Fibroblast of skin of abdomen (primary cell): ENCODE data around the gene DHX32.

Experiments
- DNase-seq: peaks from one replicate; pipeline ENCODE4 v3.0.0-alpha.2; 2013

Gene DHX32

GRCh38 chr10:125848857-125849256, 32.2 kb downstream of the DHX32 start:
- no peak for DNase-seq

GRCh38 chr10:125848371-125848770, 32.7 kb downstream of the DHX32 start:
- no peak for DNase-seq

- no peak for DNase-seq
Observed at GRCh38 chr10:125846894-125847293, 34.2 kb downstream of the DHX32 start.

- DNase-seq = no peak
Observed at GRCh38 chr10:125845617-125846016, 35.5 kb downstream of the DHX32 start.

GRCh38 chr10:125844751-125845221, 36.3 kb downstream of the DHX32 start:
- no peak for DNase-seq

GRCh38 chr10:125843603-125844329, 37.3 kb downstream of the DHX32 start:
- DNase-seq = no peak

GRCh38 chr10:125840955-125841354, 40.1 kb downstream of the DHX32 start:
- DNase-seq = no peak

- DNase-seq = no peak
Observed at GRCh38 chr10:125840406-125840805, 40.7 kb downstream of the DHX32 start.

GRCh38 chr10:125838802-125839575, 42.1 kb downstream of the DHX32 start:
- DNase-seq = no peak

- no peak for DNase-seq
Observed at GRCh38 chr10:125836746-125837145, 44.3 kb downstream of the DHX32 start.

GRCh38 chr10:125828311-125828710, 52.8 kb downstream of the DHX32 start:
- DNase-seq = no peak

GRCh38 chr10:125827133-125827532, 54.0 kb downstream of the DHX32 start:
- no peak for DNase-seq

- DNase-seq = peak; percentile 41
Observed at GRCh38 chr10:125824736-125825135, 56.4 kb downstream of the DHX32 start.

GRCh38 chr10:125823663-125824251, 57.3 kb downstream of the DHX32 start:
- DNase-seq = no peak

- DNase-seq = peak; percentile 88
Observed at GRCh38 chr10:125822878-125823662, 58.0 kb downstream of the DHX32 start, which contains the start of the genes BCCIP and UROS. Gene BCCIP (plus strand): TSS chr10:125823546. CDS start chr10:125823558, 12 bp downstream. Gene UROS (minus strand): TSS chr10:125823258. CDS start chr10:125816499, 6,759 bp downstream.

GRCh38 chr10:125820701-125821100, 60.4 kb downstream of the DHX32 start:
- no peak for DNase-seq

GRCh38 chr10:125817337-125817946, 63.6 kb downstream of the DHX32 start:
- DNase-seq = no peak

GRCh38 chr10:125816548-125816947, 64.5 kb downstream of the DHX32 start:
- DNase-seq = no peak

GRCh38 chr10:125815764-125816163, 65.3 kb downstream of the DHX32 start:
- no peak for DNase-seq

GRCh38 chr10:125812128-125812750, 68.9 kb downstream of the DHX32 start:
- DNase-seq = peak; percentile 74

- DNase-seq = peak; percentile 46
Observed at GRCh38 chr10:125811251-125811650, 69.8 kb downstream of the DHX32 start.
